A549 (cell line): ENCODE measurements around the gene ZNF670.

Experiments
- CTCF ChIP-seq: fragments of >200 bp; sonication (Bioruptor Twin); formaldehyde crosslinking; IDR thresholded peaks from 3 replicates; pipeline ENCODE4 v1.5.1; 2016
- HMGXB4 ChIP-seq: fragments of 250-450 bp; sonication (Bioruptor Pico); IDR thresholded peaks from 2 replicates; pipeline ENCODE4 v1.5.0; 2021; ENCODE audit warnings: mild to moderate bottlenecking, moderate library complexity, borderline replicate concordance
- HOXB13 ChIP-seq: fragments of 250-450 bp; sonication (Bioruptor Pico); IDR thresholded peaks from 2 replicates; pipeline ENCODE4 v1.5.0; 2020; ENCODE audit warnings: low read depth, mild to moderate bottlenecking, moderate library complexity
- POLR2A ChIP-seq: IDR thresholded peaks from 2 replicates; pipeline ENCODE4 v1.6.1; 2012; ENCODE audit warnings: mild to moderate bottlenecking, low read length
- REST ChIP-seq: fragments of 200-600 bp; sonication (generic); IDR thresholded peaks from 2 replicates; pipeline ENCODE4 v1.6.1; 2016; ENCODE audit warnings: antibody characterized with exemption, mild to moderate bottlenecking, moderate library complexity
- RFX5 ChIP-seq: fragments of 450-650 bp; IDR thresholded peaks from 2 replicates; pipeline ENCODE4 v1.7.1; 2014; ENCODE audit warnings: antibody characterized with exemption, mild to moderate bottlenecking, moderate library complexity
- SMC3 ChIP-seq: fragments of >200 bp; sonication (Bioruptor Twin); formaldehyde crosslinking; IDR thresholded peaks from 3 replicates; pipeline ENCODE4 v1.6.1; 2018; ENCODE audit warnings: inconsistent platforms

- TF ChIP-seq CTCF (no peak), POLR2A (no peak), HMGXB4 (CRISPR knock-in tag) (no peak), RFX5 (no peak), SMC3 (no peak), HOXB13 (CRISPR knock-in tag) (no peak), REST (no peak)
These were observed 10.4 kb upstream of the ZNF670 start for GRCh38 chr1:247088967-247089366.
